H9 (cell line): ENCODE measurements around the gene HHIP. TPM values are rescaled to one million over a fixed set of nuclear protein-coding genes. Genes with fewer than 3 reads are reported as not detected.

Source experiments
- DNase-seq: peaks from one replicate; pipeline ENCODE4 v3.0.0-alpha.2; 2017
- H2AFZ ChIP-seq: one replicate; pipeline ENCODE4 v1.6.1; 2013; ENCODE audit warnings: mild to moderate bottlenecking, low read length, control low read depth, moderate library complexity
- H2AK5ac ChIP-seq: 2 replicates; pipeline ENCODE4 v1.6.1; 2013; ENCODE audit warnings: low read length, control low read depth, mixed read lengths; ENCODE audit not compliant: insufficient read length
- H2BK120ac ChIP-seq: one replicate; pipeline ENCODE4 v1.6.1; 2013; ENCODE audit warnings: low read depth, mild to moderate bottlenecking, low read length, control low read depth, inconsistent platforms; ENCODE audit not compliant: poor library complexity, severe bottlenecking
- H2BK12ac ChIP-seq: 2 replicates; pipeline ENCODE4 v1.6.1; 2013; ENCODE audit warnings: low read length, control low read depth, mixed read lengths, low read depth; ENCODE audit not compliant: insufficient read length
- H2BK15ac ChIP-seq: 2 replicates; pipeline ENCODE4 v1.6.1; 2013; ENCODE audit warnings: low read depth, low read length, control low read depth
- H2BK20ac ChIP-seq: one replicate; pipeline ENCODE4 v1.6.1; 2013; ENCODE audit warnings: low read depth, mild to moderate bottlenecking, low read length, control low read depth, inconsistent platforms; ENCODE audit not compliant: poor library complexity, severe bottlenecking
- H2BK5ac ChIP-seq: 2 replicates; pipeline ENCODE4 v1.6.1; 2013; ENCODE audit warnings: low read length, control low read depth, mixed read lengths; ENCODE audit not compliant: insufficient read length
- H3K14ac ChIP-seq: 2 replicates; pipeline ENCODE4 v1.6.1; 2013; ENCODE audit warnings: low read length, control low read depth; ENCODE audit not compliant: insufficient read depth
- H3K18ac ChIP-seq: 2 replicates; pipeline ENCODE4 v1.6.1; 2013; ENCODE audit warnings: low read depth, mild to moderate bottlenecking, mixed read lengths, low read length, control low read depth; ENCODE audit not compliant: insufficient read length
- H3K23ac ChIP-seq: 2 replicates; pipeline ENCODE4 v1.6.1; 2013; ENCODE audit warnings: low read length, control low read depth, mixed read lengths, low read depth; ENCODE audit not compliant: insufficient read length
- H3K23me2 ChIP-seq: 2 replicates; pipeline ENCODE4 v1.6.1; 2013; ENCODE audit warnings: low read depth, mild to moderate bottlenecking, mixed read lengths, low read length, control low read depth; ENCODE audit not compliant: insufficient read length, poor library complexity, severe bottlenecking
- H3K27ac ChIP-seq: 2 replicates; pipeline ENCODE4 v1.5.1; 2013; ENCODE audit warnings: low read length, control low read depth, mixed read lengths, low read depth; ENCODE audit not compliant: insufficient read length
- H3K27me3 ChIP-seq: 2 replicates; pipeline ENCODE4 v1.6.1; 2013; ENCODE audit warnings: low read length, control low read depth, inconsistent platforms; ENCODE audit not compliant: insufficient read depth
- H3K4ac ChIP-seq: 2 replicates; pipeline ENCODE4 v1.6.1; 2013; ENCODE audit warnings: low read depth, mild to moderate bottlenecking, control low read depth, inconsistent platforms, low read length, moderate library complexity
- H3K4me1 ChIP-seq: 2 replicates; pipeline ENCODE4 v1.6.1; 2013; ENCODE audit warnings: low read length, control low read depth, inconsistent platforms; ENCODE audit not compliant: insufficient read depth
- H3K4me2 ChIP-seq: 2 replicates; pipeline ENCODE4 v1.6.1; 2013; ENCODE audit warnings: low read length, control low read depth, mixed read lengths; ENCODE audit not compliant: insufficient read length, insufficient read depth
- H3K56ac ChIP-seq: 2 replicates; pipeline ENCODE4 v1.6.1; 2013; ENCODE audit warnings: low read depth, mild to moderate bottlenecking, mixed read lengths, low read length, control low read depth; ENCODE audit not compliant: insufficient read length
- H3K79me1 ChIP-seq: 2 replicates; pipeline ENCODE4 v1.6.1; 2013; ENCODE audit warnings: low read depth, mild to moderate bottlenecking, moderate library complexity, low read length, control low read depth, inconsistent platforms; ENCODE audit not compliant: insufficient read depth, poor library complexity, severe bottlenecking
- H3K79me2 ChIP-seq: 2 replicates; pipeline ENCODE4 v1.6.1; 2013; ENCODE audit warnings: low read length, control low read depth, inconsistent platforms; ENCODE audit not compliant: insufficient read depth
- H3K9ac ChIP-seq: 2 replicates; pipeline ENCODE4 v1.6.1; 2013; ENCODE audit warnings: low read length, control low read depth, mixed read lengths; ENCODE audit not compliant: insufficient read length; ENCODE audit errors: extremely low read depth
- H3K9me3 ChIP-seq: one replicate; pipeline ENCODE4 v1.6.1; 2013; ENCODE audit warnings: low read depth, low read length, inconsistent platforms; ENCODE audit not compliant: control insufficient read depth
- H3T11ph ChIP-seq: one replicate; pipeline ENCODE4 v1.6.1; 2013; ENCODE audit warnings: mild to moderate bottlenecking, low read length, control low read depth, inconsistent platforms
- H4K20me1 ChIP-seq: one replicate; pipeline ENCODE4 v1.6.1; 2013; ENCODE audit not compliant: control insufficient read depth, insufficient read length, insufficient read depth
- H4K5ac ChIP-seq: 2 replicates; pipeline ENCODE4 v1.6.1; 2013; ENCODE audit warnings: low read depth, mild to moderate bottlenecking, mixed read lengths, low read length, control low read depth; ENCODE audit not compliant: insufficient read length
- H4K8ac ChIP-seq: replicated peaks from 2 replicates; pipeline ENCODE4 v1.6.1; 2013; ENCODE audit warnings: low read length, control low read depth, mixed read lengths, low read depth; ENCODE audit not compliant: insufficient read length
- H4K91ac ChIP-seq: 2 replicates; pipeline ENCODE4 v1.6.1; 2013; ENCODE audit warnings: low read depth, mild to moderate bottlenecking, moderate library complexity, mixed read lengths, low read length, control low read depth; ENCODE audit not compliant: insufficient read length
- H3K27ac Mint-ChIP-seq, 3 experiments: 2 replicates in 2 of 3; 3 replicates in 1 of 3; pipeline ENCODE4 v1.8.0; 2020 to 2021; ENCODE audit warnings: mixed read lengths in 3 of 3, mild to moderate bottlenecking in 1 of 3, moderate library complexity in 1 of 3
- H3K27me3 Mint-ChIP-seq: 2 replicates; pipeline ENCODE4 v1.8.0; 2021; ENCODE audit warnings: low read depth, mild to moderate bottlenecking, moderate library complexity, mixed read lengths
- H3K36me3 Mint-ChIP-seq, 3 experiments: 2 replicates in 2 of 3; 3 replicates in 1 of 3; pipeline ENCODE4 v1.8.0; 2020 to 2021; ENCODE audit warnings: low read depth in 3 of 3, mixed read lengths in 3 of 3; ENCODE audit not compliant: insufficient read depth in 1 of 3
- H3K4me1 Mint-ChIP-seq, 2 experiments: 2 replicates each; pipeline ENCODE4 v1.8.0; 2020; ENCODE audit warnings: mixed read lengths in 2 of 2
- H3K4me3 Mint-ChIP-seq, 2 experiments: 2 replicates in 1 of 2; 3 replicates in 1 of 2; pipeline ENCODE4 v1.8.0; 2020 to 2021; ENCODE audit warnings: mild to moderate bottlenecking in 2 of 2, mixed read lengths in 2 of 2, moderate library complexity in 1 of 2
- H3K9me3 Mint-ChIP-seq, 2 experiments: 2 replicates in 1 of 2; 3 replicates in 1 of 2; pipeline ENCODE4 v1.8.0; 2020; ENCODE audit warnings: mild to moderate bottlenecking in 2 of 2, mixed read lengths in 2 of 2, moderate library complexity in 1 of 2
- CTCF ChIP-seq: fragments of 200-600 bp; sonication (generic); conservative IDR thresholded peaks from 3 replicates; pipeline ENCODE4 v1.8.0; 2021; ENCODE audit warnings: antibody characterized with exemption, mild to moderate bottlenecking
- WGBS: extraction: QIAGEN DNeasy Blood & Tissue Kit; methylation state at CpG from one replicate; pipeline ENCODE4 v1.1.7; 2013; ENCODE audit warnings: missing lambda C conversion rate, low lambda C conversion rate, mixed read lengths; ENCODE audit not compliant: insufficient read length; ENCODE audit errors: extremely low coverage; 5-methylcytosine and 5-hydroxymethylcytosine counted together
- total RNA-seq: library from RNA; stranded (reverse); gene quantifications from 2 replicates; pipeline ENCODE4 v1.2.1, GENCODE V29; 2021

HHIP gene
- total RNA-seq, 1 experiment from 2014 or later = 3.8 TPM

DNA sequence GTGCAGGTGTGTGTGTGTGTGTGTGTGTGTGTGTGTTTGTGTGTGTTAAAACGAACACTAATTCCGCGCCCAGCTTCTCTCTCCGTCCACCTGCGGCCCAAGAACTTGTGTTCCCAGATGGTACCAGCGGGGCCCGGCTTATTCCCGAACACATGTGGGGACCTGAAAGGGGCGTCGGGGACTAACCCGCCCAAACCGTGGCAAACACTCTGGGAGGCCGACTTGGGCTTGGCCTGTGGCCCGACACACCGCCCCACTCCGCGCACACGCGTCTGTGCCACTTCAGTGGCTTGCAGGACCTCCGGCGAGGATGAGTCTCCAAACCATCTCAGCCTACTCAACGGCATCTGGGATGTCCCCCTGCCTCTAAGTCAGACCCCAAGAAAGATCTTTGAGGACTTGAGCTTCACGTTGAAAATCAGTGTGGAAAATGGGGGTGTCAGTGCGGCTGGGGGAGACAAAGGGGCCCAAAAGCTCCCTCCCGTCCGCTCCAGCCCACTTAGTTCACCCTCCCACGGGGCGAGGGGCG lies 790 bp upstream of the HHIP start:
- H3K23ac ChIP-seq = no peak overlapping the region
- peak overlapping the region; percentile 52 to 78 for H3K4me3 Mint-ChIP-seq
- H4K8ac ChIP-seq = no peak overlapping the region
- no peaks in the 10 kb centered on the region; a peak in 1 of 7 replicates for H3K36me3 Mint-ChIP-seq
- peaks cover 0 to 3% of the 10 kb centered on the region in 2 experiments; a peak in 1 of 5 replicates for H3K9me3 Mint-ChIP-seq
- H4K91ac ChIP-seq = no peak overlapping the region
- no peak overlapping the region for H3K27ac ChIP-seq
- no peak overlapping the region for H4K5ac ChIP-seq
- H2BK120ac ChIP-seq = no peak overlapping the region
- H3K23me2 ChIP-seq = peaks cover 12% of the 10 kb centered on the region
- no peaks in the 10 kb centered on the region for H3K79me1 ChIP-seq
- no peak overlapping the region for H3K18ac ChIP-seq
- no peak overlapping the region for H2BK12ac ChIP-seq
- no peaks in the 10 kb centered on the region for H3K9me3 ChIP-seq
- H2AFZ ChIP-seq = no peak overlapping the region
- H2BK15ac ChIP-seq = no peak overlapping the region
- no peak overlapping the region for H3K9ac ChIP-seq
- DNase-seq = peak; percentile 32
- H3K4me2 ChIP-seq = peak overlapping the region; percentile 85
- peaks cover 86% of the 10 kb centered on the region for H3K27me3 Mint-ChIP-seq
- H3K79me2 ChIP-seq = no peaks in the 10 kb centered on the region
- H2BK20ac ChIP-seq = no peak overlapping the region
- no peak overlapping the region for H3K4ac ChIP-seq
- H3K56ac ChIP-seq = no peak overlapping the region
- H2AK5ac ChIP-seq = no peak overlapping the region
- H3K4me1 Mint-ChIP-seq = peaks cover 39% of the 10 kb centered on the region in 2 experiments
- H4K20me1 ChIP-seq = no peaks in the 10 kb centered on the region
- H3K27ac Mint-ChIP-seq = no peak overlapping the region
- H2BK5ac ChIP-seq = no peak overlapping the region
- peaks cover 42% of the 10 kb centered on the region; the same call in 1 of the 2 replicates for H3K27me3 ChIP-seq
- no peaks in the 10 kb centered on the region for H3K4me1 ChIP-seq
- WGBS = no CpG with 5 or more reads among the region's 29 CpGs
- no peak for TF ChIP-seq CTCF
- H3K14ac ChIP-seq = no peak overlapping the region
- no peak overlapping the region for H3T11ph ChIP-seq
